Measurements from ENCODE around the gene TRAK1.

Gene TRAK1

GRCh38 chr3:42209917-42210316 is 118.8 kb downstream of the TRAK1 start:
- Histone ChIP-seq H3K36me3 (ENCODE audit: insufficient read depth, low read length) (peaks cover 41% of the 10 kb centered on the region), H3K4me1 (ENCODE audit: insufficient read depth, low read length) (no peaks in the 10 kb centered on the region), H3K27me3 (ENCODE audit: control insufficient read depth in 1 of 2, insufficient read depth in 2 of 2, low read length in 2 of 2) (no peaks in the 10 kb centered on the region), H3K9ac (ENCODE audit: low read length) (no peak overlapping the region), H3K4me3 (ENCODE audit: low read depth in 1 of 2, low read length in 2 of 2) (no peak overlapping the region), H3K9me3 (ENCODE audit: low read length) (no peaks in the 10 kb centered on the region), H3K27ac (ENCODE audit: low read depth, low read length) (no peak overlapping the region)

GRCh38 chr3:42210726-42211125 is 119.6 kb downstream of the TRAK1 start:
- Histone ChIP-seq H3K9ac (ENCODE audit: low read length) (no peak overlapping the region), H3K36me3 (ENCODE audit: insufficient read depth, low read length) (peaks cover 42% of the 10 kb centered on the region), H3K27me3 (ENCODE audit: control insufficient read depth in 1 of 2, insufficient read depth in 2 of 2, low read length in 2 of 2) (no peaks in the 10 kb centered on the region), H3K27ac (ENCODE audit: low read depth, low read length) (no peak overlapping the region), H3K9me3 (ENCODE audit: low read length) (no peaks in the 10 kb centered on the region), H3K4me1 (ENCODE audit: insufficient read depth, low read length) (no peaks in the 10 kb centered on the region), H3K4me3 (ENCODE audit: low read depth in 1 of 2, low read length in 2 of 2) (no peak overlapping the region)

- H3K27me3 ChIP-seq (ENCODE audit: control insufficient read depth in 1 of 2, insufficient read depth in 2 of 2, low read length in 2 of 2), result no peaks in the 10 kb centered on the region
- no peaks in the 10 kb centered on the region for H3K4me1 ChIP-seq (ENCODE audit: insufficient read depth, low read length)
- peaks cover 47% of the 10 kb centered on the region for H3K36me3 ChIP-seq (ENCODE audit: insufficient read depth, low read length)
- no peaks in the 10 kb centered on the region for H3K9me3 ChIP-seq (ENCODE audit: low read length)
- no peak overlapping the region for H3K9ac ChIP-seq (ENCODE audit: low read length)
- no peak overlapping the region for H3K27ac ChIP-seq (ENCODE audit: low read depth, low read length)
- no peak overlapping the region for H3K4me3 ChIP-seq (ENCODE audit: low read depth in 1 of 2, low read length in 2 of 2)
These were observed 122.3 kb downstream of the TRAK1 start for GRCh38 chr3:42213417-42213816.

- H3K4me3 ChIP-seq (ENCODE audit: low read depth in 1 of 2, low read length in 2 of 2), result no peak overlapping the region
- no peaks in the 10 kb centered on the region for H3K9me3 ChIP-seq (ENCODE audit: low read length)
- H3K27ac ChIP-seq (ENCODE audit: low read depth, low read length), result no peak overlapping the region
- H3K4me1 ChIP-seq (ENCODE audit: insufficient read depth, low read length), result no peaks in the 10 kb centered on the region
- H3K36me3 ChIP-seq (ENCODE audit: insufficient read depth, low read length), result peaks cover 47% of the 10 kb centered on the region
- no peaks in the 10 kb centered on the region for H3K27me3 ChIP-seq (ENCODE audit: control insufficient read depth in 1 of 2, insufficient read depth in 2 of 2, low read length in 2 of 2)
- H3K9ac ChIP-seq (ENCODE audit: low read length), result no peak overlapping the region
These were observed 122.9 kb downstream of the TRAK1 start for GRCh38 chr3:42214064-42214463.

- H3K36me3 ChIP-seq (ENCODE audit: insufficient read depth, low read length), result peaks cover 46% of the 10 kb centered on the region
- no peaks in the 10 kb centered on the region for H3K9me3 ChIP-seq (ENCODE audit: low read length)
- H3K27ac ChIP-seq (ENCODE audit: low read depth, low read length), result no peak overlapping the region
- H3K4me1 ChIP-seq (ENCODE audit: insufficient read depth, low read length), result no peaks in the 10 kb centered on the region
- no peak overlapping the region for H3K4me3 ChIP-seq (ENCODE audit: low read depth in 1 of 2, low read length in 2 of 2)
- H3K27me3 ChIP-seq (ENCODE audit: control insufficient read depth in 1 of 2, insufficient read depth in 2 of 2, low read length in 2 of 2), result no peaks in the 10 kb centered on the region
- no peak overlapping the region for H3K9ac ChIP-seq (ENCODE audit: low read length)
These were observed 123.6 kb downstream of the TRAK1 start for GRCh38 chr3:42214565-42215283.

- Histone ChIP-seq H3K27me3 (ENCODE audit: control insufficient read depth in 1 of 2, insufficient read depth in 2 of 2, low read length in 2 of 2) (no peaks in the 10 kb centered on the region), H3K4me3 (ENCODE audit: low read depth in 1 of 2, low read length in 2 of 2) (no peak overlapping the region), H3K4me1 (ENCODE audit: insufficient read depth, low read length) (no peaks in the 10 kb centered on the region), H3K9ac (ENCODE audit: low read length) (no peak overlapping the region), H3K27ac (ENCODE audit: low read depth, low read length) (no peak overlapping the region), H3K36me3 (ENCODE audit: insufficient read depth, low read length) (peaks cover 43% of the 10 kb centered on the region), H3K9me3 (ENCODE audit: low read length) (no peaks in the 10 kb centered on the region)
These were observed 125.1 kb downstream of the TRAK1 start for GRCh38 chr3:42216302-42216701.

GRCh38 chr3:42216931-42217333 is 125.8 kb downstream of the TRAK1 start:
- Histone ChIP-seq H3K27ac (ENCODE audit: low read depth, low read length) (no peak overlapping the region), H3K36me3 (ENCODE audit: insufficient read depth, low read length) (peaks cover 37% of the 10 kb centered on the region), H3K4me1 (ENCODE audit: insufficient read depth, low read length) (no peaks in the 10 kb centered on the region), H3K4me3 (ENCODE audit: low read depth in 1 of 2, low read length in 2 of 2) (no peak overlapping the region), H3K27me3 (ENCODE audit: control insufficient read depth in 1 of 2, insufficient read depth in 2 of 2, low read length in 2 of 2) (no peaks in the 10 kb centered on the region), H3K9me3 (ENCODE audit: low read length) (no peaks in the 10 kb centered on the region), H3K9ac (ENCODE audit: low read length) (no peak overlapping the region)

- H3K4me3 ChIP-seq (ENCODE audit: low read depth in 1 of 2, low read length in 2 of 2), result no peak overlapping the region
- peaks cover 10% of the 10 kb centered on the region for H3K4me1 ChIP-seq (ENCODE audit: insufficient read depth, low read length)
- no peaks in the 10 kb centered on the region for H3K9me3 ChIP-seq (ENCODE audit: low read length)
- peaks cover 46% of the 10 kb centered on the region for H3K36me3 ChIP-seq (ENCODE audit: insufficient read depth, low read length)
- H3K27ac ChIP-seq (ENCODE audit: low read depth, low read length), result no peak overlapping the region
- H3K9ac ChIP-seq (ENCODE audit: low read length), result no peak overlapping the region
- no peaks in the 10 kb centered on the region for H3K27me3 ChIP-seq (ENCODE audit: control insufficient read depth in 1 of 2, insufficient read depth in 2 of 2, low read length in 2 of 2)
These were observed 129.4 kb downstream of the TRAK1 start for GRCh38 chr3:42220436-42221121.

- no peak overlapping the region for H3K9ac ChIP-seq (ENCODE audit: low read length)
- no peak overlapping the region for H3K27ac ChIP-seq (ENCODE audit: low read depth, low read length)
- no peaks in the 10 kb centered on the region for H3K9me3 ChIP-seq (ENCODE audit: low read length)
- peaks cover 10% of the 10 kb centered on the region for H3K4me1 ChIP-seq (ENCODE audit: insufficient read depth, low read length)
- no peaks in the 10 kb centered on the region for H3K27me3 ChIP-seq (ENCODE audit: control insufficient read depth in 1 of 2, insufficient read depth in 2 of 2, low read length in 2 of 2)
- no peak overlapping the region for H3K4me3 ChIP-seq (ENCODE audit: low read depth in 1 of 2, low read length in 2 of 2)
- peaks cover 39% of the 10 kb centered on the region for H3K36me3 ChIP-seq (ENCODE audit: insufficient read depth, low read length)
These were observed 132.0 kb downstream of the TRAK1 start for GRCh38 chr3:42222942-42223693.

GRCh38 chr3:42224178-42224577 is 133.0 kb downstream of the TRAK1 start:
- Histone ChIP-seq H3K9me3 (ENCODE audit: low read length) (no peaks in the 10 kb centered on the region), H3K9ac (ENCODE audit: low read length) (no peak overlapping the region), H3K4me3 (ENCODE audit: low read depth in 1 of 2, low read length in 2 of 2) (no peak overlapping the region), H3K27me3 (ENCODE audit: control insufficient read depth in 1 of 2, insufficient read depth in 2 of 2, low read length in 2 of 2) (no peaks in the 10 kb centered on the region), H3K4me1 (ENCODE audit: insufficient read depth, low read length) (peaks cover 10% of the 10 kb centered on the region), H3K27ac (ENCODE audit: low read depth, low read length) (no peak overlapping the region), H3K36me3 (ENCODE audit: insufficient read depth, low read length) (peaks cover 35% of the 10 kb centered on the region)

- no peaks in the 10 kb centered on the region for H3K9me3 ChIP-seq (ENCODE audit: low read length)
- peaks cover 14% of the 10 kb centered on the region for H3K4me1 ChIP-seq (ENCODE audit: insufficient read depth, low read length)
- H3K9ac ChIP-seq (ENCODE audit: low read length), result no peak overlapping the region
- H3K27me3 ChIP-seq (ENCODE audit: control insufficient read depth in 1 of 2, insufficient read depth in 2 of 2, low read length in 2 of 2), result no peaks in the 10 kb centered on the region
- no peak overlapping the region for H3K4me3 ChIP-seq (ENCODE audit: low read depth in 1 of 2, low read length in 2 of 2)
- H3K36me3 ChIP-seq (ENCODE audit: insufficient read depth, low read length), result peaks cover 30% of the 10 kb centered on the region
- H3K27ac ChIP-seq (ENCODE audit: low read depth, low read length), result no peak overlapping the region
These were observed 133.7 kb downstream of the TRAK1 start for GRCh38 chr3:42224658-42225421.
